ENCODE data around the gene ZNG1B. TPM values are rescaled to one million over a fixed set of nuclear protein-coding genes. Genes with fewer than 3 reads are reported as not detected.
A peak's percentile ranks its signal among the peaks of the same experiment; 100 is the strongest.
"Not testable (repeated sequence)": the region's sequence is repeated elsewhere in the genome, so short reads cannot be mapped to it uniquely, and the experiment has no call there.

The ZNG1B gene
- total RNA-seq (2014; rRNA removed; shearing (Covaris generic)), result 35.3 and 41.7 TPM in 2 replicates

DNA sequence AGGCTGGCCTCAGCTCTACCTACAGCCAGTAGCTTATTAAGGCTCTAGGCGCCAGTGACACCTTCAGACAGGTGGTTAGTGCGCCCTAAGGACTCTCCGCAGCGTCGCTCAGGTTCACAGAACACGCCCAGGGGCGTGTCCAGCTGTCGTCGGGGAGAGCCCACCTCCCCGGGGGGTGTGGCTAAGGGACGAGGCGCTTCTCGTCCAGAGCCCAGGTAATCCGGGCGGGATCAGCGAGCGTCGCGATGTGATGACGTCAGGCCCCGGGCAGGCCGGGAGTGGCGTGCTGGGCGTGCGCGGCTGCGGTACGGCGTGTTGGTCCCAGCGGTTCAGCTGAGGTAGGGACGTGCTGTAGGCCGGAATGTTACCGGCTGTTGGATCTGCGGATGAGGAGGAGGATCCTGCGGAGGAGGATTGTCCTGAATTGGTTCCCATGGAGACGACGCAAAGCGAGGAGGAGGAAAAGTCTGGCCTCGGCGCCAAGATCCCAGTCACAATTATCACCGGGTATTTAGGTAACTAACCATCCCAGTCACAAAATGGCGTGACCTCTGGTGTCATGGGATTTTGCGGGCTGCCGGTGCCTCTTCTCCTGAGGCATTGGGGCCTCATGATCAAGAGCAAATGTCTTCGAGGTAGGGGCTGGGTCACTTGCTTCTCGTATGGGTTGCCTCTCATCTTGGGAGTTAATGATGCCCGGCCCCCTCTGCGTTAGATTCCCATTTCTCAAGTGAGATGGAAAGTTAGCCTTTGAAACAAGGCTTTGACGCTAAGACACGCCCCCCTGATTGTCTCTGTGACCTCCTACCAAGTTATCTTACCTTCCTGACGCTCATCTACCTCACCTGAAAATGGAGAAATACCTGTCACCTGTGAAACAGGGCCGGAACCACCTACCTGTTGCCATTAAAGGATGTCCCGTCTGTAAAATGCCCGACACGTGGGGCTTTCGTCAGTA, at the start of gene ZNG1B:
TSS of gene ZNG1B (plus strand) at position 184 of the 958 bp plus-strand sequence. CDS start at position 362, 178 bp downstream.
- DNase-seq (ENCODE audit: low spot score), result peak; percentile 15
- in situ Hi-C loops (cut with HindIII; ENCODE audit: low sequenced_read_pairs), result not testable (repeated sequence)

DNA sequence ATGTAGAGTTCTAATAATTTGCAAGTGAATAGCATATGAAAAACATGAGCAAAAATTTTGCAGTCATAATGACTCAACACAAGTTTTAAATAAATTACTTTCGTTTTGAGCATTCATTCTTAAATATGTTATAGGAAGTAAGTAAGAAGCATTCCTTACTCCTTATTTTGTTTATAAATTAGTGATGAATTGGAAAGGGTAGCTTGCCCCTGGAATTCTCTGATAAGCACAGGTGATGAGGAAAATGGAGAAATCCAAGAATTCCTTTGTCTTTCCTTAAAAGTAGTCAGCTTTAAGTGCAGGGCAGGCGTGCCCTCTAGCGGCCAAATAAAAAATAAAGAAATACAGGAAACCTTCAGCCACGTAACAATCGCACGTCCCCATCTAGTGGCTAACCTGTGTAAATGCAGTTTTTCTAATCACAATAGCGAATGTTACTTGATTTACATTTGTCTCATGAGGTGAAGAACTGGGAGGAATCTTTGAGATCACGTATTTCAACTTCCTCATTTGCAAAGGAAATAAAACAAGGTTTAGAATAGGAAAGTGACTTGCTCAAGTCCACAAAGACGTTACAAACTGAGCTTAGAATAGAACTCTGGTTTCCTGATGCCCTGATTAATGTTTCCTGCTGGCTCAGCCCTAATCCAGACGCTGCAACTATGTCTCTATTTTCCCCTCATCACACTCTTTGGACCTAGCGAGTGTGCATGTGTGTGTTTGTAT, 47.2 kb upstream of the ZNG1B start:
- peak; percentile 84 for DNase-seq (ENCODE audit: low spot score)
- in situ Hi-C loops (cut with HindIII; ENCODE audit: low sequenced_read_pairs), result no loop called here

DNA sequence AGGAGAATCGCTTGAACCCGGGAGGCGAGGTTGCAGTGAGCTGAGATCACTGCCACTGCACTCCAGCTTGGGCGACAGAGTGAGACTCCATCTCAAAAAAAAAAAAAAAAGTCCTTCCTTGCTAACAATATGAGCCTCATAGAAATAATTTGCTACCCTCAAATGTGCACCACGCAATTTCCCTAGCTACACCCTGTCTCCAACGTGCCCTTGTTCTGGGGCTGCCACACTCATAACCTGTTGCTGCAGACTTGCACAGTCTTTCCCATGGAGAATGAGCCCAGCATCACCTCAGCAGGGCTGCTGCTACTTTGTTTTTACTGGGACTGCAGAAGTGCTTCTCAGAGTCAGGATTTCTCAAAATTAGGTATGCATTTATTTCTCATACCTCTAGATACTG, 46.4 kb upstream of the ZNG1B start:
- in situ Hi-C loops (cut with HindIII; ENCODE audit: low sequenced_read_pairs), result no loop called here
- no peak for DNase-seq (ENCODE audit: low spot score)

DNA sequence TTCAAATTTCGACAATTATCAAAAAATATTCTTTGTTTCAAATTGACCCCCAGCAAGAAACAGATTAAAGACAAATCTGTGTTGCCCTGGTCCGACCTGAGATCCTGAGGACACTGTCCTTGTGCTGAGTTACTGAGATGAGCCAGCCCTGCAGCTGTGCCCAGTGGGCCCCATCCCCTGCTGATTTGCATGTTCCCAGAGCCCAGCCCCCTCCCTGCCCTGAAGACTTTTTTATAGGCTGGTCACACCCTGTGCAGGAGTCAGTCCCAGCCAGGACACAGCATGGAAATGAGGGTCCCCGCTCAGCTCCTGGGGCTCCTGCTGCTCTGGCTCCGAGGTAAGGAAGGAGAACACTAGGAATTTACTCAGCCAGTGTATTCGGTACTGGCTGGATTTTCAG, 31.4 kb upstream of the ZNG1B start:
- DNase-seq (ENCODE audit: low spot score), result no peak
- in situ Hi-C loops (cut with HindIII; ENCODE audit: low sequenced_read_pairs), result no loop called here

DNA sequence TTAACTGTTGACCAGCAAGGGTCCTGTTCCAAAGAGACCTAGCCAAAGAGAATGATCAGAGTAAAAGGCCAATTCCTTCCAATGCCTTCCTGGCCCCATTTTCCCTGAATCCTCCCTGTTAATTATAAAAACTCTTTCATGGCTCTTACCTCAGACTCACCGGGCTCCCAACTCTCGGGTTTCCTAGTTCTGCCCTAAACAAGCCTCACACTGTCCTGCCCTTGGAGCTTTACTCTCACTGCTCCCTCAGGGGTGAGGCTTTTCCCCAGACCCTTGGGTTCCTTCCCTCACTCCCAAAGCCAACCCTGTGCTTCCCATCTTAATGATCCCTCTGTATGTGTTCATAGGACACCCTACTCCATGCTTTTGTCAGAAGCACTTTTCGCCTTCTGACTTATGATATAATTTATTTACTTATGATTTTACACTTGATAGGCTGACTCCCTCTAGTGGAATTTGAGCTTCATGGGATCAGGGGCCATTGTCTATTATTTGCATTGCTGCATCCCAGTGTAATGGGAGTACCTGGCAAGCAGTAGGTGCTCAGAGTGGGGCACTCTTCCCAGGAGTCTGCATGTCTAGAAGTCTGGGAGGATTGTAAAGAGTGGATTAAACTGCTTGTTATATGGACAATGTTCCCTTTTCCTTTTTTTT, 29.9 kb upstream of the ZNG1B start:
- DNase-seq (ENCODE audit: low spot score), result no peak
- in situ Hi-C loops (cut with HindIII; ENCODE audit: low sequenced_read_pairs), result no loop called here

DNA sequence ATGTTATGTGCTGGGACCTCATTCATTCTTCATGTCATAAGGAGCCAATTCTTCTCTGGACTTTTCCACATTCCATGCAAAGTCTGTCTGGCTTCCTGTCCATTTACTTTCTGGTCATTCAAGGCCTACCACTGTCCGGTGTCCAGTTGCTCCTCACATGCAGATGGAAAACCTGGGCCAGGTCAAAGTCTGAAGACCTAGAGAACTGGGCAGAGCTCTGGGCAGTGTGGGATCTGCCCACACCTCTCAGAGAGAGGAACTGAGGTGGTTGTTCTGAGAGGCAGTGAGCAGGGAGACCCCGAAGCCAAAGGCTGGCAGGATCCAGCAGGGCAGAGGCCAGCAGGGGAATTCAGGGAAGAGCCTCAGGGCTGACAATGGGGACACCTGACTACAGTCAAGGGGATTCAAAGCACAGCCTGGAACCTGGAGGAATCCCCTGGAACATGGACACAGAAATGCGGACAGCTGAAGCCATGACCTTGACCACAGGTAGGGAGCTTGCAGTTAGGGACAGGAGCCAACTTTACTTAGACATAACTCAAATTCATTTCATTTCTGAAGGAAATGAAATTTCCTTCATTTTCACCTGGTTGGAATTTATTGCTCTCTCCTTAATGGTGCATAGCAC, 25.7 kb upstream of the ZNG1B start:
- DNase-seq (ENCODE audit: low spot score); in situ Hi-C loops (cut with HindIII; ENCODE audit: low sequenced_read_pairs): not testable (repeated sequence)

DNA sequence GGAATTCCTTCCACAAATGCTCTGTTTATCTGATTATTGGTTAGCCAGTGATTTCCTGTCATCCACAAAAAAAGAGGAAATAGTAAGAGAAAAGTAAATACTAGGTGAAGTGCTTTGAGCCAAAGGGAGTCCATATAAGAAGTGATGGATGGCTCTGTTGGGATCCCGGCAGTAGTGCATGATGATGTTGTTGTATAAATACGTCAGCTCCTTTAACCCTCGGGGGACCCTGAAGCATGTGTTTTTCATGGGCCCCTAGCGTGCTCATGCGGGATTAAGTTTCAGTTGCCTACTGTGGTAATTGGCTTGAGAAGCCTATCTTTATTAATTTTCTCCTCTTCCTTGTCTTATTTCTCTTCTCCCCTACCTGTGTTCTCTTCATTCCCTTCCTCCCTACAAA, 24.7 kb upstream of the ZNG1B start:
- in situ Hi-C loops (cut with HindIII; ENCODE audit: low sequenced_read_pairs); DNase-seq (ENCODE audit: low spot score): not testable (repeated sequence)

DNA sequence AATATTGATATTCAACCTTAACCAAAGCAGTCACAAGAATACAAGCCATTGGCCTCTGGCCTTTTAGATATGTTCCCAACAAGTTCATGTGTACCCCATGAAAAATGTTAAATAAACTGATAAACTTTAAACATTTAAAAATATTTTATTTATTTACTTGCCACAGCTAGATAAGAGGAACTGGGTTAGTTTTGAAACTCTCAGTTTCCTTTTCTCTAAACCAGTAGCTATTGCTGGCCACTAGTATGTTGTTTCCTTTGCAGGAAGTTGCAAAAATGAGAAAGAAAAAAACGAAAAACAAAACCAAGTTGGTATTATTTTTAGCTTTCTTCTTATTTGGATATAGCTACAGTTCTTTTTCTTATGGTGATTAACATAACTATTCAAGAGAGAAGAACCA, 5.7 kb upstream of the ZNG1B start:
- in situ Hi-C loops (cut with HindIII; ENCODE audit: low sequenced_read_pairs); DNase-seq (ENCODE audit: low spot score): not testable (repeated sequence)

DNA sequence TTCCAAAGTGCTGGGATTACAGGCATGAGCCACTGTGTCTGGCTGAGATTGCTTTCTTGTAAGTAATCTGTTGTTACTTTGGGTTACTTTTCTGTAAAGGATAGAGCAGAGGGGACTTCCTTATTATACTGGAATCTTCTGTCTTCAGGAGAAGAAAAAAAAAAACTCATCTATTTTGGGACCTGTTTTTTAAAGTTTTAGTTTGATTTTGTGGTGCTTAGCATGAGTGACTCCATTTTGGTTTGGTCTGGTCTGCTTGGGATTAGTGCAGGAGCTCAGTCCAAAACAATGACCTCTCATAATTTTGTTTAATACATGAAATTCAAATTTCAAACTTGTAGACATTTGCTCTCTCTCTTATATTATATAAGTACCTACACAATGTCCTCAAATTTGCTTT, 4.0 kb upstream of the ZNG1B start:
- DNase-seq (ENCODE audit: low spot score); in situ Hi-C loops (cut with HindIII; ENCODE audit: low sequenced_read_pairs): not testable (repeated sequence)

DNA sequence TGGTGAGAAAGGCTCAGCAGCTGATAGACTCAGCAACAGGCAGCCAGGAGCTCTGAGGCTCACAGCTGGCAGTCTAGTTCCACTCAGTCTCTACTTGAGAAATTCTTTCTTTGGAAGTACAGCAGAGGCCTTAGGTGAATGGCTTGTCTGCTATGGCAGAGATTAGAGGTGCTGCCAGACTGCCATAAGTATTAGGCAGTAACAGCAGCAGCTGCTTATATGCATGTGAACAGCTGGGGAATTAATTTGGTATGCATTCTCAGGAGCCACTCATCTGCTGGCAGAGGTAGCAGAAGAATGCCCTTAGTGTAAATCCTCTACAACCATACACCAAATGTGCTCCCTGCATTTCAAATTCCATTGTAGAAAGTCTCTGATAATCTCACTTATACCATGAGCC, 28.3 kb downstream of the ZNG1B start:
- in situ Hi-C loops (cut with HindIII; ENCODE audit: low sequenced_read_pairs); DNase-seq (ENCODE audit: low spot score): not testable (repeated sequence)

DNA sequence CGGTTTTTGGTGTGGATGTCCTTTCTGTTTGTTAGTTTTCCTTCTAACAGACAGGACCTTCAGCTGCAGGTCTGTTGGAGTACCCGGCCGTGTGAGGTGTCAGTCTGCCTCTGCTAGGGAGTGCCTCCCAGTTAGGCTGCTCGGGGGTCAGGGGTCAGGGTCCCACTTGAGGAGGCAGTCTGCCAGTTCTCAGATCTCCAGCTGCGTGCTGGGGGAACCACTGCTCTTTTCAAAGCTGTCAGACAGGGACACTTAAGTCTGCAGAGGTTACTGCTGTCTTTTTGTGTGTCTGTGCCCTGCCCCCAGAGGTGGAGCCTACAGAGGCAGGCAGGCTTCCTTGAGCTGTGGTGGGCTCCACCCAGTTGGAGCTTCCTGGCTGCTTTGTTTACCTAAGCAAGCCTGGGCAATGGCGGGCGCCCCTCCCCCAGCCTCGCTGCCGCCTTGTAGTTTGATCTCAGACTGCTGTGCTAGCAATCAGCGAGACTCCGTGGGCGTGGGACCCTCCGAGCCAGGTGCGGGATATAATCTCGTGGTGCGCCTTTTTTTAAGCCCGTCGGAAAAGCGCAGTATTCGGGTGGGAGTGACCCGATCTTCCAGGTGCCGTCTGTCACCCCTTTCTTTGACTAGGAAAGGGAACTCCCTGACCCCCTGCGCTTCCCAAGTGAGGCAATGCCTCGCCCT, 39.3 kb downstream of the ZNG1B start:
- DNase-seq (ENCODE audit: low spot score); in situ Hi-C loops (cut with HindIII; ENCODE audit: low sequenced_read_pairs): not testable (repeated sequence)

DNA sequence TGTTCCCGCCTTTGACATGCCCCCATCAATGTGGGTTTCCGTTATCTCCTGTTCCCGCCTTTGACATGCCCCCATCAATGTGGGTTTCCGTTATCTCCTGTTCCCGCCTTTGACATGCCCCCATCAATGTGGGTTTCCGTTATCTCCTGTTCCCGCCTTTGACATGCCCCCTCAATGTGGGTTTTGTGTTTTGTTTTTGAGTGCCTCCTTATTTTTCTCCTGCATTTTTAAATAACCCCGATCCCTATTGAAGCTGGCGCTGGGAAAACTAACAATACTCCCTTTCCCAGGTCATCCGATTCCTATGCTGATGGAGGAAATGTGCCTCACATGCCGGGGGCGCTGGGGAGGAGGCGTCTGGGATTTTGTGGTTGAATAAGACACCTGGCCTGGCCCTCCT, 59.0 kb downstream of the ZNG1B start:
- DNase-seq (ENCODE audit: low spot score); in situ Hi-C loops (cut with HindIII; ENCODE audit: low sequenced_read_pairs): not testable (repeated sequence)

DNA sequence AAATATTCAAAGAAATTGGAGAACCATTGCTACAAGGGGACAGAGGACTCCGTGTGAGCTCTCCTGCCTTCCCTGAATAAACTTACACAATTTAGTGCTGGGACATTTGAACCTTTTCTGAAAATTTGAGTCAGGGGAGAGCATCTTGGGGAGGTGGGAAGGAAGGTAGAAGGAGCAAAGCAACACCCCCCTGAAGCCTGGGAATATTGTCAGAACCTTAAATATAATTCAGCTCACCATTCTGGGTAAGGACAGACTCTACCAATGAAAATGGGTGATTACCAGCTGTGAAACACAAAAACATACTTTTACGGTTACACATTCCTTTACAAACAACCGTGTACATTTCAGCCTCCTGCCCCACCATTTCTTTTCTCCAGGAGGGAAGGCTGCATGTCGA, 60.9 kb downstream of the ZNG1B start, which contains the start of gene FOXD4L1:
TSS of gene FOXD4L1 (plus strand) at position 301 of the 400 bp plus-strand sequence. CDS start 592 bp downstream, outside the sequence.
- DNase-seq (ENCODE audit: low spot score); in situ Hi-C loops (cut with HindIII; ENCODE audit: low sequenced_read_pairs): not testable (repeated sequence)

DNA sequence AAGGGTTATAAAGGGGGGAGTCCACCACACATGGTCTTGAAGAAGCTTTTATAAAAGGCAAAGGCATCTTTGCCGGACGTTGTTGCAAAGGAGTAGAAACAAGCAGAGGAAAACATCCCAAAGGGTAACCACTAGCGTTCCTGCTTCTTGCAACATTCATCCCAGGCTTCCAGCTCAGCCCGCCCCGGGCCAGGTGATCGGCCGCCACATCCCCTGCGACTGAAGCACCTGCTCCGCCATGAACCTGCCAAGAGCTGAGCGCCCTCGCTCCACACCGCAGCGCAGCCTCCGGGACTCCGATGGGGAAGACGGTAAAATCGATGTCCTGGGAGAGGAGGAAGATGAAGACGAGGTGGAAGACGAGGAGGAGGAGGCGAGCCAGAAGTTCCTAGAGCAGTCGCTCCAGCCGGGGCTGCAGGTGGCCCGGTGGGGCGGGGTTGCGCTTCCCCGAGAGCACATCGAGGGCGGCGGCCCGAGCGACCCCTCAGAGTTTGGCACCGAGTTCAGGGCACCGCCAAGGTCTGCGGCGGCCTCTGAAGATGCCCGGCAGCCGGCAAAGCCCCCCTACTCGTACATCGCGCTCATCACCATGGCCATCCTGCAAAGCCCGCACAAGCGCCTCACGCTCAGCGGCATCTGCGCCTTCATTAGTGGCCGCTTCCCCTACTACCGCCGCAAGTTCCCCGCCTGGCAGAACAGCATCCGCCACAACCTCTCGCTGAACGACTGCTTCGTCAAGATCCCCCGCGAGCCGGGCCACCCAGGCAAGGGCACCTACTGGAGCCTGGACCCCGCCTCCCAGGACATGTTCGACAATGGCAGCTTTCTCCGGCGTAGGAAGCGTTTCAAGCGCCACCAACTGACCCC, 61.8 kb downstream of the ZNG1B start:
- in situ Hi-C loops (cut with HindIII; ENCODE audit: low sequenced_read_pairs); DNase-seq (ENCODE audit: low spot score): not testable (repeated sequence)

DNA sequence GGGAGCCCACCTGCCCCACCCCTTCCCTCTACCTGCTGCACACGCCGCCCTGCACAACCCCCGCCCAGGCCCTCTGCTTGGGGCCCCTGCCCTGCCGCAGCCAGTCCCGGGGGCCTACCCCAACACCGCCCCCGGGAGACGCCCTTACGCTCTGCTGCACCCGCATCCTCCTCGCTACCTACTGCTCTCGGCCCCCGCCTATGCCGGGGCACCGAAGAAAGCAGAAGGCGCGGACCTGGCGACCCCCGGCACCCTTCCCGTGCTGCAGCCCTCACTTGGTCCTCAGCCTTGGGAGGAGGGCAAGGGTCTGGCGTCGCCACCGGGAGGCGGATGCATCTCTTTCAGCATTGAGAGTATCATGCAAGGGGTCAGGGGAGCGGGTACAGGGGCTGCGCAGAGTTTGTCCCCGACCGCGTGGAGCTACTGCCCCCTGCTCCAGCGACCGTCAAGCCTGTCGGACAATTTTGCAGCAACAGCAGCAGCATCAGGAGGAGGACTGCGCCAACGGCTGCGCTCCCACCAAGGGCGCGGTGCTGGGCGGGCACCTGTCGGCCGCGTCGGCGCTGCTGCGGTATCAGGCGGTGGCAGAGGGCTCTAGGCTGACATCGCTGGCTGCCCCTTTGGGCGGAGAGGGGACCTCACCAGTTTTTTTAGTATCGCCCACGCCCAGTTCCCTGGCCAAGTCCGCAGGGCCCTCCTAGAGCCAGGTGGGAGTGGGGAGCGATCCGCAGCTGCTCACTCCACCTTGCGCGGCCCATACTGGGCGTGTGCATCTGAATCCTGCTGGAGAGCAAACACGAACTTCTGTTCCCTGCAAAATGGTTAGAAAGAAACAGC, 62.6 kb downstream of the ZNG1B start:
- in situ Hi-C loops (cut with HindIII; ENCODE audit: low sequenced_read_pairs); DNase-seq (ENCODE audit: low spot score): not testable (repeated sequence)

DNA sequence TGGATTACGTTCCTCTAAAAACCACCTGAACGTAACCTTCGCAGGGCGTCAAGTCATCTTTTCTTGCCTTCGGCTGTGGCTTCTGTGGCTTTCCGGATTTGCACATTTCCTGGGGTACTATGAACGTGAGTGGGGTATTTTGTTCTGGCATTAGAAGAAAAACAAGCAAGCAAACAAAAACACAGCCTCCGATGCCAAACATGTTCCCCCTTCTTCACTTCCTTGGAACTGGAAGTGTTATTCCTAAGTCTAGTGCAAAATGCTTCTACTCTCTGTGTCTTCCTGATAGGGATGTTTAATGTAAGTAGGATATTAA, 63.2 kb downstream of the ZNG1B start:
- in situ Hi-C loops (cut with HindIII; ENCODE audit: low sequenced_read_pairs); DNase-seq (ENCODE audit: low spot score): not testable (repeated sequence)
